Mesothelial cell of epicardium (in vitro differentiated cells): ENCODE data around the gene DMRTB1. TPM values are rescaled to one million over a fixed set of nuclear protein-coding genes. Genes with fewer than 3 reads are reported as not detected.

Experiments used
- DNase-seq, 2 experiments: peaks; one replicate each; pipeline ENCODE4 v3.0.0; 2021; ENCODE audit warnings: low spot score in 2 of 2; ENCODE audit not compliant: unreplicated experiment in 2 of 2
- H3K27ac Mint-ChIP-seq: 2 replicates; pipeline ENCODE4 v1.8.0; 2021; ENCODE audit warnings: mixed read lengths
- H3K27me3 Mint-ChIP-seq: 2 replicates; pipeline ENCODE4 v1.8.0; 2021; ENCODE audit warnings: low read depth, mixed read lengths
- H3K36me3 Mint-ChIP-seq: 2 replicates; pipeline ENCODE4 v1.8.0; 2021; ENCODE audit warnings: mixed read lengths
- H3K4me1 Mint-ChIP-seq: 2 replicates; pipeline ENCODE4 v1.8.0; 2021; ENCODE audit warnings: mixed read lengths
- H3K4me3 Mint-ChIP-seq: 2 replicates; pipeline ENCODE4 v1.8.0; 2021; ENCODE audit warnings: mild to moderate bottlenecking, moderate library complexity, mixed read lengths
- H3K9me3 Mint-ChIP-seq: 2 replicates; pipeline ENCODE4 v1.8.0; 2021; ENCODE audit warnings: mixed read lengths
- CTCF ChIP-seq: fragments of 200-600 bp; sonication (generic); IDR thresholded peaks from one replicate; pipeline ENCODE4 v1.5.0; 2021; ENCODE audit warnings: antibody characterized with exemption; ENCODE audit not compliant: unreplicated experiment
- total RNA-seq: library from RNA; stranded (reverse); gene quantifications from 3 replicates; pipeline ENCODE4 v1.2.1, GENCODE V29; 2021

Gene DMRTB1
- total RNA-seq, 1 donor from 2014 or later, result not detected

GRCh38 chr1:53475664-53476063 lies 16.5 kb downstream of the DMRTB1 start:
- Mint-ChIP-seq H3K27me3 (peaks cover 23% of the 10 kb centered on the region), H3K36me3 (no peaks in the 10 kb centered on the region), H3K4me3 (no peak overlapping the region), H3K4me1 (peaks cover 10% of the 10 kb centered on the region), H3K9me3 (no peaks in the 10 kb centered on the region), H3K27ac (no peak overlapping the region)
- DNase-seq, result no peak
- no peak for TF ChIP-seq CTCF

- Mint-ChIP-seq H3K9me3 (no peaks in the 10 kb centered on the region), H3K27ac (no peak overlapping the region), H3K4me3 (no peak overlapping the region), H3K36me3 (no peaks in the 10 kb centered on the region), H3K27me3 (peaks cover 27% of the 10 kb centered on the region), H3K4me1 (peaks cover 10% of the 10 kb centered on the region)
- TF ChIP-seq CTCF, result no peak
- DNase-seq, result no peak
Observed at GRCh38 chr1:53476579-53476978, 17.4 kb downstream of the DMRTB1 start.

- DNase-seq, result no peak
- TF ChIP-seq CTCF, result no peak
- no peaks in the 10 kb centered on the region for H3K9me3 Mint-ChIP-seq
- H3K27me3 Mint-ChIP-seq, result peaks cover 28% of the 10 kb centered on the region
- H3K4me3 Mint-ChIP-seq, result no peak overlapping the region
- H3K4me1 Mint-ChIP-seq, result peaks cover 10% of the 10 kb centered on the region
- peak overlapping the region; percentile 59 for H3K27ac Mint-ChIP-seq
- H3K36me3 Mint-ChIP-seq, result no peaks in the 10 kb centered on the region
Observed at GRCh38 chr1:53477651-53478501, 18.7 kb downstream of the DMRTB1 start.

- H3K27ac Mint-ChIP-seq, result no peak overlapping the region
- no peaks in the 10 kb centered on the region for H3K9me3 Mint-ChIP-seq
- H3K36me3 Mint-ChIP-seq, result no peaks in the 10 kb centered on the region
- TF ChIP-seq CTCF, result no peak
- peaks cover 10% of the 10 kb centered on the region for H3K4me1 Mint-ChIP-seq
- H3K4me3 Mint-ChIP-seq, result no peak overlapping the region
- peaks cover 28% of the 10 kb centered on the region for H3K27me3 Mint-ChIP-seq
- no peak for DNase-seq
Observed at GRCh38 chr1:53478502-53478818, 19.3 kb downstream of the DMRTB1 start.

GRCh38 chr1:53480678-53481077 lies 21.5 kb downstream of the DMRTB1 start:
- Mint-ChIP-seq H3K4me3 (no peak overlapping the region), H3K27me3 (peaks cover 40% of the 10 kb centered on the region), H3K4me1 (peaks cover 14% of the 10 kb centered on the region), H3K36me3 (no peaks in the 10 kb centered on the region), H3K27ac (no peak overlapping the region), H3K9me3 (no peaks in the 10 kb centered on the region)
- TF ChIP-seq CTCF, result no peak
- no peak for DNase-seq
